Stimulated activated CD8-positive, alpha-beta memory T cell treated with anti-CD3 and anti-CD28 coated beads, Interleukin-2, amount 100 ng/mL, for 1 hour (primary cell): ENCODE measurements around the gene DHPS.

Experiments used
- DNase-seq, 2 donors: peaks; one replicate each; pipeline ENCODE4 v3.0.0-alpha.2; 2020; ENCODE audit warnings: low read depth in 2 of 2

Gene DHPS

GRCh38 chr19:12675399-12675798 is 6.3 kb downstream of the DHPS start:
- DNase-seq = no peak

GRCh38 chr19:12672744-12673143 is 8.9 kb downstream of the DHPS start:
- no peak for DNase-seq

GRCh38 chr19:12670159-12670928 is 11.3 kb downstream of the DHPS start:
- DNase-seq = no peak

GRCh38 chr19:12669270-12670158 is 12.2 kb downstream of the DHPS start:
- DNase-seq = peak; percentile 50 to 58

- DNase-seq = peak in 1 of 2 donors; percentile 46
Observed at GRCh38 chr19:12668932-12669269, 12.8 kb downstream of the DHPS start.

GRCh38 chr19:12668346-12668745 is 13.3 kb downstream of the DHPS start:
- DNase-seq = no peak

GRCh38 chr19:12667731-12668302 is 13.9 kb downstream of the DHPS start:
- DNase-seq = no peak

- peak; percentile 54 to 70 for DNase-seq
Observed at GRCh38 chr19:12666265-12667048, 15.2 kb downstream of the DHPS start, which contains the start of the genes MAN2B1 and WDR83. Gene MAN2B1 (minus strand): TSS chr19:12666742. CDS start chr19:12666701, 41 bp downstream. Gene WDR83 (plus strand): TSS chr19:12666807. CDS start chr19:12669791, 2,984 bp downstream.

- no peak for DNase-seq
Observed at GRCh38 chr19:12665671-12666264, 15.9 kb downstream of the DHPS start.

GRCh38 chr19:12665281-12665573 is 16.5 kb downstream of the DHPS start:
- no peak for DNase-seq

GRCh38 chr19:12664406-12665280 is 17.0 kb downstream of the DHPS start:
- no peak for DNase-seq

GRCh38 chr19:12660980-12661379 is 20.7 kb downstream of the DHPS start:
- DNase-seq = no peak

- DNase-seq = no peak
Observed at GRCh38 chr19:12657966-12658365, 23.7 kb downstream of the DHPS start.

- DNase-seq = no peak
Observed at GRCh38 chr19:12656899-12657571, 24.6 kb downstream of the DHPS start.

- DNase-seq = no peak
Observed at GRCh38 chr19:12655546-12655945, 26.1 kb downstream of the DHPS start.

- DNase-seq = no peak
Observed at GRCh38 chr19:12652219-12652618, 29.5 kb downstream of the DHPS start.

- no peak for DNase-seq
Observed at GRCh38 chr19:12649941-12650340, 31.7 kb downstream of the DHPS start.

- DNase-seq = no peak
Observed at GRCh38 chr19:12648088-12648487, 33.6 kb downstream of the DHPS start.

GRCh38 chr19:12647490-12648071 is 34.1 kb downstream of the DHPS start:
- no peak for DNase-seq
